ENCODE results near the gene NFXL1. TPM values are rescaled to one million over a fixed set of nuclear protein-coding genes. Genes with fewer than 3 reads are reported as not detected.

NFXL1 gene
- total RNA-seq, 1 experiment from 2014 or later, result 3.2 TPM

GRCh38 chr4:47804598-47804997 is 109.8 kb downstream of the NFXL1 start:
- in situ Hi-C loops (cut with HindIII; ENCODE audit: low pct_unique_long_range_greater_than_20kb, low sequenced_read_pairs), result no loop called here

GRCh38 chr4:47801481-47802002 is 112.8 kb downstream of the NFXL1 start:
- no peak for DNase-seq (ENCODE audit: low read depth)
- in situ Hi-C loops (cut with HindIII; ENCODE audit: low pct_unique_long_range_greater_than_20kb, low sequenced_read_pairs), result no loop called here

More at GRCh38 chr4:47804598-47804997, 109.8 kb downstream of the NFXL1 start:
- DNase-seq (ENCODE audit: low read depth), result no peak

DNA sequence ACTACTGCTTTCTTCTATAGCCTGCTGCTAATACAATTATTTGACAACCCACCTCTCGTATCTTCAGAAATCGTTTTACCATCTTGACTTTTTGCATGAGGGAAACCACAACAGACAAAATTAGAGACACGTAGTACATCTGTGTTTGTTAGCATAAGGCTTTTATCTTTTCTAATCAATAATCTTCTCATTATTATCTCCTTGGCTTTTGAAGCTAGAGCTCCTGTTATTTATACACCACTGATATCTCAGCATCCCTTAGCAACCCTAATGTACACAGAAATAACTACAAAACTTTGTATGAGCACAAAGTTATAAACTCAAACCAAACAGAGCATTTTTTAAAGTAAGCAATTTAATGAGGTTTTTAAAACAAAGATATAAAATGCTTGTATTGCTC is 116.2 kb downstream of the NFXL1 start:
- in situ Hi-C loops (cut with HindIII; ENCODE audit: low pct_unique_long_range_greater_than_20kb, low sequenced_read_pairs), result no loop called here
- no peak for DNase-seq (ENCODE audit: low read depth)

Other genes starting within 250 kb of the NFXL1 start
- 0.20 TPM in 1 of 2 replicates, not detected in the other for gene CORIN, start 76.5 kb downstream of the NFXL1 start, total RNA-seq (2014; rRNA removed; shearing (Covaris generic); ENCODE audit: low replicate concordance)
- gene CNGA1, start 102.1 kb upstream of the NFXL1 start, total RNA-seq (2014; rRNA removed; shearing (Covaris generic); ENCODE audit: low replicate concordance), result not detected in 2 replicates
- 2.5 and 3.0 TPM in 2 replicates for gene NIPAL1, start 102.2 kb upstream of the NFXL1 start, total RNA-seq (2014; rRNA removed; shearing (Covaris generic); ENCODE audit: low replicate concordance)
- 0.38 TPM in 1 of 2 replicates, not detected in the other for gene TXK, start 219.7 kb upstream of the NFXL1 start, total RNA-seq (2014; rRNA removed; shearing (Covaris generic); ENCODE audit: low replicate concordance)

All from Caki2 (cell line).